Measurements from ENCODE around the gene CUX1.

DNA sequence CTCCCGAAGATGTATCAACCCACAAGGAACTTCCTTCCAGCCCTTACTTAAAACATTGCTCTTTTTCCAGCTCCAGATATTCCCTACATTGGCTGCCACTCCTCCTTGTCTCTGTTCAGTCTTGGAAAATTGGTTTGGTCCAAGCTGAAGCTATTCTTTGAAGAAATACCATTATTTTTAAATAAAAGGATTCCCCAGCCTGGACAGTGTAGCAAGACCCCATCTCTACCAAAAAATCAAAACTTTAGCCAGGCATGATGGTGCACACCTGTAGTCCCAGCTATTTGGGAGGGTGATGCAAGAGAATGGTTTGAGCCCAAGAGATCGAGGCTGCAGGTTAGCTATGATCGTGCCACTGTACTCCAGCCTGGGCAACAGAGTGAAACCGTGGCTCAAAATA, 159.8 kb downstream of the CUX1 start:
- TF ChIP-seq POLR2A (IDR thresholded peaks at IDR 0.05), result no peak
- TF ChIP-seq, protein P1, sequence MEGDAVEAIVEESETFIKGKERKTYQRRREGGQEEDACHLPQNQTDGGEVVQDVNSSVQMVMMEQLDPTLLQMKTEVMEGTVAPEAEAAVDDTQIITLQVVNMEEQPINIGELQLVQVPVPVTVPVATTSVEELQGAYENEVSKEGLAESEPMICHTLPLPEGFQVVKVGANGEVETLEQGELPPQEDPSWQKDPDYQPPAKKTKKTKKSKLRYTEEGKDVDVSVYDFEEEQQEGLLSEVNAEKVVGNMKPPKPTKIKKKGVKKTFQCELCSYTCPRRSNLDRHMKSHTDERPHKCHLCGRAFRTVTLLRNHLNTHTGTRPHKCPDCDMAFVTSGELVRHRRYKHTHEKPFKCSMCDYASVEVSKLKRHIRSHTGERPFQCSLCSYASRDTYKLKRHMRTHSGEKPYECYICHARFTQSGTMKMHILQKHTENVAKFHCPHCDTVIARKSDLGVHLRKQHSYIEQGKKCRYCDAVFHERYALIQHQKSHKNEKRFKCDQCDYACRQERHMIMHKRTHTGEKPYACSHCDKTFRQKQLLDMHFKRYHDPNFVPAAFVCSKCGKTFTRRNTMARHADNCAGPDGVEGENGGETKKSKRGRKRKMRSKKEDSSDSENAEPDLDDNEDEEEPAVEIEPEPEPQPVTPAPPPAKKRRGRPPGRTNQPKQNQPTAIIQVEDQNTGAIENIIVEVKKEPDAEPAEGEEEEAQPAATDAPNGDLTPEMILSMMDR (IDR thresholded peaks at IDR 0.05), result no peak
- TF ChIP-seq POLR2AphosphoS5 (IDR thresholded peaks at IDR 0.05), result no peak
